Measurements from ENCODE around the gene ARHGAP22. TPM values are rescaled to one million over a fixed set of nuclear protein-coding genes. Genes with fewer than 3 reads are reported as not detected.

The ARHGAP22 gene
- polyA plus RNA-seq, 1 of the 3 experiments (the other 2 are of a cell fraction): 12.4 TPM

- Histone ChIP-seq H3K9me2 (no peaks in the 10 kb centered on the region), H3K9ac (no peak overlapping the region), H3K27me3 (ENCODE audit: insufficient read depth) (no peaks in the 10 kb centered on the region), H3K4me1 (ENCODE audit: control insufficient read depth in 1 of 2, insufficient read depth in 2 of 2, low read depth in 1 of 2, low read length in 1 of 2) (peaks cover 0 to 6% of the 10 kb centered on the region in 2 experiments; a peak in 2 of 4 replicates), H3K4me2 (no peak overlapping the region), H3K27ac (ENCODE audit: low read depth in 2 of 2, low read length in 1 of 2) (no peak overlapping the region), H3K36me3 (replicated peaks in 1 of 2; ENCODE audit: control insufficient read depth in 1 of 2, insufficient read depth in 2 of 2, low read length in 1 of 2) (peaks cover 0 to 16% of the 10 kb centered on the region in 2 experiments), H3F3A (replicated peaks; ENCODE audit: insufficient read depth) (no peaks in the 10 kb centered on the region), H2AFZ (ENCODE audit: low read depth) (no peak overlapping the region), H3K4me3 (ENCODE audit: low read depth in 2 of 2, low read length in 1 of 2) (no peak overlapping the region), H3K9me3 (peaks cover 7% of the 10 kb centered on the region; the same call in 1 of the 2 replicates), H3K79me2 (ENCODE audit: insufficient read depth) (peaks cover 25% of the 10 kb centered on the region), H4K20me1 (ENCODE audit: insufficient read depth) (no peaks in the 10 kb centered on the region)
- POLR2A ChIA-PET: no interaction called here
- no peak for TF ChIP-seq GABPA (IDR thresholded peaks at IDR 0.05; ENCODE audit: low read depth)
- no peak for TF ChIP-seq SMC3 (IDR thresholded peaks at IDR 0.05; ENCODE audit: low read depth, low read length)
- no peak for TF ChIP-seq REST (IDR thresholded peaks at IDR 0.05; ENCODE audit: low read depth, low read length)
- no peak for TF ChIP-seq USF2 (IDR thresholded peaks at IDR 0.05; ENCODE audit: borderline replicate concordance, low read depth, low read length)
- no peak for TF ChIP-seq SIN3A (IDR thresholded peaks at IDR 0.05; ENCODE audit: borderline replicate concordance, low read depth, low read length)
- no peak for TF ChIP-seq CTCF (IDR thresholded peaks at IDR 0.05)
- no peak for TF ChIP-seq EZH2phosphoT487 (IDR thresholded peaks at IDR 0.05; ENCODE audit: borderline replicate concordance, low read depth)
- no peak for TF ChIP-seq TCF12 (IDR thresholded peaks at IDR 0.05)
- TF ChIP-seq FOSL2 (IDR thresholded peaks at IDR 0.05; ENCODE audit: borderline replicate concordance, low read depth): no peak
- no peak for TF ChIP-seq MXI1 (IDR thresholded peaks at IDR 0.05; ENCODE audit: low read depth, low read length)
- no peak for TF ChIP-seq TAF1 (IDR thresholded peaks at IDR 0.05; ENCODE audit: borderline replicate concordance, low read depth, low read length)
- TF ChIP-seq MAX (IDR thresholded peaks at IDR 0.05; ENCODE audit: low read depth): no peak
- TF ChIP-seq USF1 (IDR thresholded peaks at IDR 0.05; ENCODE audit: borderline replicate concordance, low read depth): no peak
- DNase-seq: no peak
- CTCF ChIA-PET: interaction anchor here (0.9 to 6.6 kb wide), 4 partner anchors 13 to 891 kb away, joined by 3 to 45 read pairs (median 16); no protein-coding TSS in a partner anchor
- 81% methylated on average over 2 of the region's 2 CpGs for WGBS (ENCODE audit: low lambda C conversion rate)
These were observed 15.8 kb upstream of the ARHGAP22 start for GRCh38 chr10:48620719-48621118.
